H9 (cell line): Measurements from ENCODE around the gene ANKRD13D. TPM values are rescaled to one million over a fixed set of nuclear protein-coding genes. Genes with fewer than 3 reads are reported as not detected.
A peak's percentile ranks its signal among the peaks of the same experiment; 100 is the strongest.

ENCODE experiments used
- DNase-seq: peaks from one replicate; pipeline ENCODE4 v3.0.0-alpha.2; 2017
- H2AFZ ChIP-seq: one replicate; pipeline ENCODE4 v1.6.1; 2013; ENCODE audit warnings: mild to moderate bottlenecking, low read length, control low read depth, moderate library complexity
- H2AK5ac ChIP-seq: 2 replicates; pipeline ENCODE4 v1.6.1; 2013; ENCODE audit warnings: low read length, control low read depth, mixed read lengths; ENCODE audit not compliant: insufficient read length
- H2BK120ac ChIP-seq: one replicate; pipeline ENCODE4 v1.6.1; 2013; ENCODE audit warnings: low read depth, mild to moderate bottlenecking, low read length, control low read depth, inconsistent platforms; ENCODE audit not compliant: poor library complexity, severe bottlenecking
- H2BK12ac ChIP-seq: 2 replicates; pipeline ENCODE4 v1.6.1; 2013; ENCODE audit warnings: low read length, control low read depth, mixed read lengths, low read depth; ENCODE audit not compliant: insufficient read length
- H2BK15ac ChIP-seq: 2 replicates; pipeline ENCODE4 v1.6.1; 2013; ENCODE audit warnings: low read depth, low read length, control low read depth
- H2BK20ac ChIP-seq: one replicate; pipeline ENCODE4 v1.6.1; 2013; ENCODE audit warnings: low read depth, mild to moderate bottlenecking, low read length, control low read depth, inconsistent platforms; ENCODE audit not compliant: poor library complexity, severe bottlenecking
- H2BK5ac ChIP-seq: 2 replicates; pipeline ENCODE4 v1.6.1; 2013; ENCODE audit warnings: low read length, control low read depth, mixed read lengths; ENCODE audit not compliant: insufficient read length
- H3K14ac ChIP-seq: 2 replicates; pipeline ENCODE4 v1.6.1; 2013; ENCODE audit warnings: low read length, control low read depth; ENCODE audit not compliant: insufficient read depth
- H3K18ac ChIP-seq: 2 replicates; pipeline ENCODE4 v1.6.1; 2013; ENCODE audit warnings: low read depth, mild to moderate bottlenecking, mixed read lengths, low read length, control low read depth; ENCODE audit not compliant: insufficient read length
- H3K23ac ChIP-seq: 2 replicates; pipeline ENCODE4 v1.6.1; 2013; ENCODE audit warnings: low read length, control low read depth, mixed read lengths, low read depth; ENCODE audit not compliant: insufficient read length
- H3K23me2 ChIP-seq: 2 replicates; pipeline ENCODE4 v1.6.1; 2013; ENCODE audit warnings: low read depth, mild to moderate bottlenecking, mixed read lengths, low read length, control low read depth; ENCODE audit not compliant: insufficient read length, poor library complexity, severe bottlenecking
- H3K27ac ChIP-seq: 2 replicates; pipeline ENCODE4 v1.5.1; 2013; ENCODE audit warnings: low read length, control low read depth, mixed read lengths, low read depth; ENCODE audit not compliant: insufficient read length
- H3K27me3 ChIP-seq: 2 replicates; pipeline ENCODE4 v1.6.1; 2013; ENCODE audit warnings: low read length, control low read depth, inconsistent platforms; ENCODE audit not compliant: insufficient read depth
- H3K4ac ChIP-seq: 2 replicates; pipeline ENCODE4 v1.6.1; 2013; ENCODE audit warnings: low read depth, mild to moderate bottlenecking, control low read depth, inconsistent platforms, low read length, moderate library complexity
- H3K4me1 ChIP-seq: 2 replicates; pipeline ENCODE4 v1.6.1; 2013; ENCODE audit warnings: low read length, control low read depth, inconsistent platforms; ENCODE audit not compliant: insufficient read depth
- H3K4me2 ChIP-seq: 2 replicates; pipeline ENCODE4 v1.6.1; 2013; ENCODE audit warnings: low read length, control low read depth, mixed read lengths; ENCODE audit not compliant: insufficient read length, insufficient read depth
- H3K56ac ChIP-seq: 2 replicates; pipeline ENCODE4 v1.6.1; 2013; ENCODE audit warnings: low read depth, mild to moderate bottlenecking, mixed read lengths, low read length, control low read depth; ENCODE audit not compliant: insufficient read length
- H3K79me1 ChIP-seq: 2 replicates; pipeline ENCODE4 v1.6.1; 2013; ENCODE audit warnings: low read depth, mild to moderate bottlenecking, moderate library complexity, low read length, control low read depth, inconsistent platforms; ENCODE audit not compliant: insufficient read depth, poor library complexity, severe bottlenecking
- H3K79me2 ChIP-seq: 2 replicates; pipeline ENCODE4 v1.6.1; 2013; ENCODE audit warnings: low read length, control low read depth, inconsistent platforms; ENCODE audit not compliant: insufficient read depth
- H3K9ac ChIP-seq: 2 replicates; pipeline ENCODE4 v1.6.1; 2013; ENCODE audit warnings: low read length, control low read depth, mixed read lengths; ENCODE audit not compliant: insufficient read length; ENCODE audit errors: extremely low read depth
- H3K9me3 ChIP-seq: one replicate; pipeline ENCODE4 v1.6.1; 2013; ENCODE audit warnings: low read depth, low read length, inconsistent platforms; ENCODE audit not compliant: control insufficient read depth
- H3T11ph ChIP-seq: one replicate; pipeline ENCODE4 v1.6.1; 2013; ENCODE audit warnings: mild to moderate bottlenecking, low read length, control low read depth, inconsistent platforms
- H4K20me1 ChIP-seq: one replicate; pipeline ENCODE4 v1.6.1; 2013; ENCODE audit not compliant: control insufficient read depth, insufficient read length, insufficient read depth
- H4K5ac ChIP-seq: 2 replicates; pipeline ENCODE4 v1.6.1; 2013; ENCODE audit warnings: low read depth, mild to moderate bottlenecking, mixed read lengths, low read length, control low read depth; ENCODE audit not compliant: insufficient read length
- H4K8ac ChIP-seq: replicated peaks from 2 replicates; pipeline ENCODE4 v1.6.1; 2013; ENCODE audit warnings: low read length, control low read depth, mixed read lengths, low read depth; ENCODE audit not compliant: insufficient read length
- H4K91ac ChIP-seq: 2 replicates; pipeline ENCODE4 v1.6.1; 2013; ENCODE audit warnings: low read depth, mild to moderate bottlenecking, moderate library complexity, mixed read lengths, low read length, control low read depth; ENCODE audit not compliant: insufficient read length
- H3K27ac Mint-ChIP-seq, 3 experiments: 2 replicates in 2 of 3; 3 replicates in 1 of 3; pipeline ENCODE4 v1.8.0; 2020 to 2021; ENCODE audit warnings: mixed read lengths in 3 of 3, mild to moderate bottlenecking in 1 of 3, moderate library complexity in 1 of 3
- H3K27me3 Mint-ChIP-seq: 2 replicates; pipeline ENCODE4 v1.8.0; 2021; ENCODE audit warnings: low read depth, mild to moderate bottlenecking, moderate library complexity, mixed read lengths
- H3K36me3 Mint-ChIP-seq, 3 experiments: 2 replicates in 2 of 3; 3 replicates in 1 of 3; pipeline ENCODE4 v1.8.0; 2020 to 2021; ENCODE audit warnings: low read depth in 3 of 3, mixed read lengths in 3 of 3; ENCODE audit not compliant: insufficient read depth in 1 of 3
- H3K4me1 Mint-ChIP-seq, 2 experiments: 2 replicates each; pipeline ENCODE4 v1.8.0; 2020; ENCODE audit warnings: mixed read lengths in 2 of 2
- H3K4me3 Mint-ChIP-seq, 2 experiments: 2 replicates in 1 of 2; 3 replicates in 1 of 2; pipeline ENCODE4 v1.8.0; 2020 to 2021; ENCODE audit warnings: mild to moderate bottlenecking in 2 of 2, mixed read lengths in 2 of 2, moderate library complexity in 1 of 2
- H3K9me3 Mint-ChIP-seq, 2 experiments: 2 replicates in 1 of 2; 3 replicates in 1 of 2; pipeline ENCODE4 v1.8.0; 2020; ENCODE audit warnings: mild to moderate bottlenecking in 2 of 2, mixed read lengths in 2 of 2, moderate library complexity in 1 of 2
- WGBS: extraction: QIAGEN DNeasy Blood & Tissue Kit; methylation state at CpG from one replicate; pipeline ENCODE4 v1.1.7; 2013; ENCODE audit warnings: missing lambda C conversion rate, low lambda C conversion rate, mixed read lengths; ENCODE audit not compliant: insufficient read length; ENCODE audit errors: extremely low coverage; 5-methylcytosine and 5-hydroxymethylcytosine counted together
- total RNA-seq: library from RNA; stranded (reverse); gene quantifications from 2 replicates; pipeline ENCODE4 v1.2.1, GENCODE V29; 2021
- TF ChIP-seq, protein P1 (sequence below): fragments of 200-600 bp; sonication (generic); conservative IDR thresholded peaks from 3 replicates; pipeline ENCODE4 v1.8.0; 2021; ENCODE audit warnings: antibody characterized with exemption, mild to moderate bottlenecking

Gene ANKRD13D
- total RNA-seq, 1 experiment from 2014 or later, result 42.1 TPM

DNA sequence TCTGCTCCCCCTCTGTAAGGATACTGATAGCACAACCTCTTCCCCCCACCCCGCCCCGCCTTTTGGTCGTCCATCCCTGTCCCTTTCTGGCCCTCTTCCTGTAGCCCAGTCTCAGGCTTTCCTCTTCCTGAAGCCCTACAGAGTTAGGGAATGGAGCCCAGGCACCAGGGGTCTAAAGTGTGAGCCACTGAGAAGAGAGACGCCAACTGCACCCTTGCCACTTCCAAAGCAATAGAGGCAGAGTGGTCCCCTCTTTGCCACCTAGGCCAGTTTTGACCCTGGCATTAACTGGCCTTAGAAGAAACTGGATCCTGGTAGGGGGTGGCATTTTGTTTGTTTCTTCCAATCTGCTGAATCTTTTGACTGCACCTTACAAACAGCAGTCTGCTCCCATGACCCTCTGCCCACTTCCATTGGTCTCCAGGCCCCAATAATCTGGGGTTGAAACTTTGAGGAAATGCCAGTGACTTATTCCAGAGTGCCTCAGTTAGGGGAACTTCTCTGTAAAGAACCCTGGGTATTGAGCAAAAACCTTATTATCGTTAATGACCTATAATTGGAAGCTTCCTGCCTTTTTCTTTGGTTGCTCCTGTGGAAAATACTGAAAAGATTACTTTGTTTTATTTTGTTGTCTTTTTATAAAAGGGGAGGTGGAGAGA is 32.5 kb upstream of the ANKRD13D start:
- Histone ChIP-seq H4K5ac (no peak overlapping the region), H2AFZ (no peak overlapping the region), H3K4me1 (no peaks in the 10 kb centered on the region), H3K23me2 (peaks cover 5% of the 10 kb centered on the region), H3K27ac (no peak overlapping the region), H3K79me2 (no peaks in the 10 kb centered on the region), H3T11ph (no peak overlapping the region), H2BK5ac (no peak overlapping the region), H3K9ac (no peak overlapping the region), H2AK5ac (no peak overlapping the region), H4K91ac (no peak overlapping the region), H3K56ac (no peak overlapping the region), H3K4ac (no peak overlapping the region), H3K4me2 (no peak overlapping the region), H3K27me3 (no peaks in the 10 kb centered on the region), H3K18ac (no peak overlapping the region), H2BK120ac (no peak overlapping the region), H2BK20ac (no peak overlapping the region), H3K14ac (no peak overlapping the region), H3K23ac (no peak overlapping the region), H4K8ac (no peak overlapping the region), H3K9me3 (no peaks in the 10 kb centered on the region), H4K20me1 (no peaks in the 10 kb centered on the region), H2BK15ac (no peak overlapping the region), H2BK12ac (no peak overlapping the region), H3K79me1 (no peaks in the 10 kb centered on the region)
- Mint-ChIP-seq H3K27ac (peak overlapping the region in 2 of 3 experiments; percentile 62 to 80; a peak in 3 of 7 replicates), H3K36me3 (peaks cover 37 to 61% (median 56%) of the 10 kb centered on the region in 3 experiments; a peak in 6 of 7 replicates), H3K9me3 (no peaks in the 10 kb centered on the region), H3K4me3 (no peak overlapping the region), H3K4me1 (no peaks in the 10 kb centered on the region), H3K27me3 (peaks cover 10% of the 10 kb centered on the region)
- WGBS, result no CpG with 5 or more reads among the region's 5 CpGs
- TF ChIP-seq, protein P1, sequence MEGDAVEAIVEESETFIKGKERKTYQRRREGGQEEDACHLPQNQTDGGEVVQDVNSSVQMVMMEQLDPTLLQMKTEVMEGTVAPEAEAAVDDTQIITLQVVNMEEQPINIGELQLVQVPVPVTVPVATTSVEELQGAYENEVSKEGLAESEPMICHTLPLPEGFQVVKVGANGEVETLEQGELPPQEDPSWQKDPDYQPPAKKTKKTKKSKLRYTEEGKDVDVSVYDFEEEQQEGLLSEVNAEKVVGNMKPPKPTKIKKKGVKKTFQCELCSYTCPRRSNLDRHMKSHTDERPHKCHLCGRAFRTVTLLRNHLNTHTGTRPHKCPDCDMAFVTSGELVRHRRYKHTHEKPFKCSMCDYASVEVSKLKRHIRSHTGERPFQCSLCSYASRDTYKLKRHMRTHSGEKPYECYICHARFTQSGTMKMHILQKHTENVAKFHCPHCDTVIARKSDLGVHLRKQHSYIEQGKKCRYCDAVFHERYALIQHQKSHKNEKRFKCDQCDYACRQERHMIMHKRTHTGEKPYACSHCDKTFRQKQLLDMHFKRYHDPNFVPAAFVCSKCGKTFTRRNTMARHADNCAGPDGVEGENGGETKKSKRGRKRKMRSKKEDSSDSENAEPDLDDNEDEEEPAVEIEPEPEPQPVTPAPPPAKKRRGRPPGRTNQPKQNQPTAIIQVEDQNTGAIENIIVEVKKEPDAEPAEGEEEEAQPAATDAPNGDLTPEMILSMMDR, result no peak
- no peak for DNase-seq
